HG02870 (cell line): ENCODE results near the gene SLC25A43.
"Not testable (repeated sequence)": the region's sequence is repeated elsewhere in the genome, so short reads cannot be mapped to it uniquely, and the experiment has no call there.

Source experiments
- ATAC-seq: cut with Tn5 transposase; IDR thresholded peaks from one replicate; pipeline ENCODE4 v1.9.1; 2021; ENCODE audit warnings: mild to moderate bottlenecking, moderate library complexity; ENCODE audit not compliant: unreplicated experiment

SLC25A43 gene

GRCh38 chrX:119406776-119407175 is 7.6 kb downstream of the SLC25A43 start:
- ATAC-seq = no peak

- ATAC-seq = no peak
Measured at GRCh38 chrX:119407681-119408080, 8.5 kb downstream of the SLC25A43 start.

GRCh38 chrX:119410027-119410819 is 11.1 kb downstream of the SLC25A43 start:
- no peak for ATAC-seq

- no peak for ATAC-seq
Measured at GRCh38 chrX:119410854-119411253, 11.7 kb downstream of the SLC25A43 start.

GRCh38 chrX:119411959-119412358 is 12.8 kb downstream of the SLC25A43 start:
- no peak for ATAC-seq

GRCh38 chrX:119417376-119417775 is 18.2 kb downstream of the SLC25A43 start:
- ATAC-seq = no peak

GRCh38 chrX:119417842-119418241 is 18.7 kb downstream of the SLC25A43 start:
- ATAC-seq = no peak

GRCh38 chrX:119419146-119419545 is 20.0 kb downstream of the SLC25A43 start:
- no peak for ATAC-seq

GRCh38 chrX:119419898-119420297 is 20.8 kb downstream of the SLC25A43 start:
- ATAC-seq = no peak

GRCh38 chrX:119421016-119421705 is 22.0 kb downstream of the SLC25A43 start:
- no peak for ATAC-seq

GRCh38 chrX:119423631-119424030 is 24.5 kb downstream of the SLC25A43 start:
- ATAC-seq = no peak

- ATAC-seq = no peak
Measured at GRCh38 chrX:119424999-119425398, 25.9 kb downstream of the SLC25A43 start.

GRCh38 chrX:119427024-119427794 is 28.1 kb downstream of the SLC25A43 start:
- peak; percentile 85 for ATAC-seq

- no peak for ATAC-seq
Measured at GRCh38 chrX:119427795-119428185, 28.7 kb downstream of the SLC25A43 start.

- no peak for ATAC-seq
Measured at GRCh38 chrX:119429471-119429870, 30.3 kb downstream of the SLC25A43 start.

- not testable (repeated sequence) for ATAC-seq
Measured at GRCh38 chrX:119441295-119441694, 42.2 kb downstream of the SLC25A43 start.

- no peak for ATAC-seq
Measured at GRCh38 chrX:119442286-119442685, 43.1 kb downstream of the SLC25A43 start.

- no peak for ATAC-seq
Measured at GRCh38 chrX:119453202-119453601, 54.1 kb downstream of the SLC25A43 start.

GRCh38 chrX:119455264-119455663 is 56.1 kb downstream of the SLC25A43 start:
- ATAC-seq = no peak

GRCh38 chrX:119459181-119459580 is 60.0 kb downstream of the SLC25A43 start:
- no peak for ATAC-seq

GRCh38 chrX:119465555-119465954 is 66.4 kb downstream of the SLC25A43 start:
- ATAC-seq = no peak

- ATAC-seq = no peak
Measured at GRCh38 chrX:119466970-119467369, 67.8 kb downstream of the SLC25A43 start.
